ENCODE measurements around the gene LHFPL2. TPM values are rescaled to one million over a fixed set of nuclear protein-coding genes. Genes with fewer than 3 reads are reported as not detected.

Gene LHFPL2
- total and polyA plus RNA-seq, 9 of the 15 experiments (the other 6 are each of a cell fraction or from before 2014, with no cell fraction given) = 1.0 to 6.6 (median 4.6) TPM

DNA sequence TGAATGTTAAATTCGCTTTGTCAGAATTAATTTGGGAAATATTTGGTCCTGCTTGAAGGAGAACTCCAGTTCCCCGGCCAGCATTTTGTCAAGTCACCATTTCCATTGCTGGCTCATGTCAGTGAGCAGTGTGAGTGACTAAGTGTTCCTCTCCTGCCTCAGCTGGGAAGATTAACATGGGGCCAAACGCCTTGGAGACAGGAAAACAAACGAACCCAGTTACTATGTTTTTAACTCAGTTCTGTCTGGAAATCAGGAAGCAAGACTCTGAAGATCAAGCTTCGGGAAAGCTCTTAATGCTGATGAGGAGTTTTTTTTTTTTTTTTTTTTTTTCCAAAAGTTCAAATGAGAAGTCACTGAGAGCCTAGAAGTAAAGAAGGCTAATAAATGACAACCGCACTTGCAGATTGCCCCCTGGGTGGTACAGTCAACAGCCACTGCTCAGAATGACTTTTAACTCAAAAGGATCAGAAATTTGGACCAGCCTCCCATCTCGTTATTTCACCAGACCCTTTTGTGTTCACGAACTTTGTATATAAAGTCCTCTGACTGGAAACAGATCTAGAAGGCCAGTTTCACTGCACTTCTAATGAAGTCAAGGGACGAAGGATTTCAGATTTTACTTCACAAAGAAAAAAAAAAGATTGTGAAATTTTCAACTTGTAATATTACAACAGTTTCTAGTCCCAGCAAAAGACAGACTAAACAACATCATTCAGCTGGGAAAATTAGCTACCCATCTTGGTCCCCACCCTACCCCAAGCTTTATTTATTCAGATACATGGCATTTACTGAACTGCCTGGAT is 121.3 kb downstream of the LHFPL2 start (continued):
- TF ChIP-seq PRPF4 (IDR thresholded peaks at IDR 0.05; ENCODE audit: insufficient read depth, low read depth, low read length, poor library complexity, severe bottlenecking) (no peak), JUN (IDR thresholded peaks at IDR 0.05; ENCODE audit: borderline replicate concordance, low read depth, low read length) (peak; percentile 66), JUN (CRISPR knock-in tag; IDR thresholded peaks at IDR 0.05; ENCODE audit: borderline replicate concordance) (no peak), NFXL1 (CRISPR knock-in tag; IDR thresholded peaks at IDR 0.05) (no peak), ILF3 (IDR thresholded peaks at IDR 0.05; ENCODE audit: borderline replicate concordance) (no peak), ZNF165 (CRISPR knock-in tag; IDR thresholded peaks at IDR 0.05; ENCODE audit: borderline replicate concordance) (no peak), NFE2L1 (tag; IDR thresholded peaks at IDR 0.05; ENCODE audit: borderline replicate concordance, low read depth) (peak; percentile 42; the same call in 1 of the 2 replicates), KLF6 (CRISPR knock-in tag; IDR thresholded peaks at IDR 0.05; ENCODE audit: borderline replicate concordance) (no peak), ARHGAP35 (IDR thresholded peaks at IDR 0.05; ENCODE audit: partially characterized antibody) (no peak), GABPB1 (CRISPR knock-in tag; IDR thresholded peaks at IDR 0.05) (no peak), MED1 (CRISPR knock-in tag; IDR thresholded peaks at IDR 0.05; ENCODE audit: borderline replicate concordance) (no peak), CBX3 (IDR thresholded peaks at IDR 0.05; ENCODE audit: borderline replicate concordance in 1 of 2, low read length in 2 of 2) (peak in 1 of 2 experiments; percentile 98; a peak in 2 of 3 replicates)
- TF ChIP-seq, protein P1, sequence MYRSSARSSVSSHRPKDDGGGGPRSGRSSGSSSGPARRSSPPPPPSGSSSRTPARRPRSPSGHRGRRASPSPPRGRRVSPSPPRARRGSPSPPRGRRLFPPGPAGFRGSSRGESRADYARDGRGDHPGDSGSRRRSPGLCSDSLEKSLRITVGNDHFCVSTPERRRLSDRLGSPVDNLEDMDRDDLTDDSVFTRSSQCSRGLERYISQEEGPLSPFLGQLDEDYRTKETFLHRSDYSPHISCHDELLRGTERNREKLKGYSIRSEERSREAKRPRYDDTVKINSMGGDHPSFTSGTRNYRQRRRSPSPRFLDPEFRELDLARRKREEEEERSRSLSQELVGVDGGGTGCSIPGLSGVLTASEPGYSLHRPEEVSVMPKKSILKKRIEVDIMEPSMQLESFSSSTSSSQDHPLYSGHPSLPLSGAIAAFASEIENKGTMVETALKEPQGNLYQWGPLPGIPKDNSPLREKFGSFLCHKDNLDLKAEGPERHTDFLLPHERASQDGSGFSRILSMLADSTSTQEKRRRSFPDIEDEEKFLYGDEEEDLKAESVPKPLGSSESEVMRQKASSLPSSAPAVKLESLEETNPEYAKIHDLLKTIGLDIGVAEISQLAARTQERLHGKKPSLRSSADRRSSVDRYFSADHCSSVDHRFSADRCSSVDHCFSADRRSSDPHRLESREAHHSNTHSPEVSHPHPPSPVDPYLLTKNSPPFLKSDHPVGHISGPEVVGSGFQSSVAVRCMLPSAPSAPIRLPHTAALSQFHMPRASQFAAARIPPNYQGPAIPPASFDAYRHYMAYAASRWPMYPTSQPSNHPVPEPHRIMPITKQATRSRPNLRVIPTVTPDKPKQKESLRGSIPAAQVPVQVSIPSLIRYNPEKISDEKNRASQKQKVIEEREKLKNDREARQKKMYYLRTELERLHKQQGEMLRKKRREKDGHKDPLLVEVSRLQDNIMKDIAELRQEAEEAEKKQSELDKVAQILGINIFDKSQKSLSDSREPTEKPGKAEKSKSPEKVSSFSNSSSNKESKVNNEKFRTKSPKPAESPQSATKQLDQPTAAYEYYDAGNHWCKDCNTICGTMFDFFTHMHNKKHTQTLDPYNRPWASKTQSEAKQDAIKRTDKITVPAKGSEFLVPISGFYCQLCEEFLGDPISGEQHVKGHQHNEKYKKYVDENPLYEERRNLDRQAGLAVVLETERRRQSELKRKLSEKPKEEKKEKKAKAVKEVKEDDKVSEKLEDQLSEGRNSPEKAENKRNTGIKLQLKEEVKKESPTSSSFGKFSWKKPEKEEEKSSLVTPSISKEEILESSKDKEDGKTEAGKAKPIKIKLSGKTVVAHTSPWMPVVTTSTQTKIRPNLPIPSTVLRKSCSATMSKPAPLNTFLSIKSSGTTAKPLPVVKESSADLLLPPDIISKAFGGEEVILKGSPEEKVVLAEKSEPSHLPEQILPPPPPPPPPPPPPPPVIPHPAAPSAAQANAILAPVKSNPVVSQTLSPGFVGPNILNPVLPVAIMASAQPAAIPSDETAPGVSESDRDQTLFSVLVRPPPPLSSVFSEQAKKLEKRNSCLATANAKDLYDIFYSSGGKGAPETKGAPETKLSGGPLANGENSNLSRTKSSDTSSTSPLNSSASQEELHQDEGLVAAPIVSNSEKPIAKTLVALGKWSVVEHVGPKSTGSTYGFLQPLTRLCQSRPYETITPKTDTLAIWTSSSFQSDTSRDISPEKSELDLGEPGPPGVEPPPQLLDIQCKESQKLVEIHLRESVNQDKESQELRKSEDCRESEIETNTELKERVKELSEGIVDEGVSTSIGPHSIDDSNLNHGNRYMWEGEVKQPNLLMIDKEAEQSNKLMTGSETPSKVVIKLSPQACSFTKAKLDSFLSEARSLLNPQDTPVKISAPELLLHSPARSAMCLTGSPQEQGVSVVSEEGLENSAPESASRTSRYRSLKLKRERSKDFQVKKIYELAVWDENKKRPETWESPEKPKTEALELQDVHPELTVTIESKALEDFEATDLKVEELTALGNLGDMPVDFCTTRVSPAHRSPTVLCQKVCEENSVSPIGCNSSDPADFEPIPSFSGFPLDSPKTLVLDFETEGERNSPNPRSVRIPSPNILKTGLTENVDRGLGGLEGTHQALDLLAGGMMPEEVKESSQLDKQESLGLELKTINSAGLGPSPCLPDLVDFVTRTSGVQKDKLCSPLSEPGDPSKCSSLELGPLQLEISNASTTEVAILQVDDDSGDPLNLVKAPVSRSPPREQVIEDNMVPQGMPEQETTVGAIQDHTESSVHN (IDR thresholded peaks at IDR 0.05; ENCODE audit: borderline replicate concordance in 1 of 2, low read depth in 1 of 2) = peak in 1 of 2 experiments; percentile 91; a peak in 2 of 4 replicates
- TF ChIP-seq, protein P2, sequence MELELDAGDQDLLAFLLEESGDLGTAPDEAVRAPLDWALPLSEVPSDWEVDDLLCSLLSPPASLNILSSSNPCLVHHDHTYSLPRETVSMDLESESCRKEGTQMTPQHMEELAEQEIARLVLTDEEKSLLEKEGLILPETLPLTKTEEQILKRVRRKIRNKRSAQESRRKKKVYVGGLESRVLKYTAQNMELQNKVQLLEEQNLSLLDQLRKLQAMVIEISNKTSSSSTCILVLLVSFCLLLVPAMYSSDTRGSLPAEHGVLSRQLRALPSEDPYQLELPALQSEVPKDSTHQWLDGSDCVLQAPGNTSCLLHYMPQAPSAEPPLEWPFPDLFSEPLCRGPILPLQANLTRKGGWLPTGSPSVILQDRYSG (tag; conservative IDR thresholded peaks at IDR 0.05; ENCODE audit: low read depth) = no peak
- TF ChIP-seq, protein P3, sequence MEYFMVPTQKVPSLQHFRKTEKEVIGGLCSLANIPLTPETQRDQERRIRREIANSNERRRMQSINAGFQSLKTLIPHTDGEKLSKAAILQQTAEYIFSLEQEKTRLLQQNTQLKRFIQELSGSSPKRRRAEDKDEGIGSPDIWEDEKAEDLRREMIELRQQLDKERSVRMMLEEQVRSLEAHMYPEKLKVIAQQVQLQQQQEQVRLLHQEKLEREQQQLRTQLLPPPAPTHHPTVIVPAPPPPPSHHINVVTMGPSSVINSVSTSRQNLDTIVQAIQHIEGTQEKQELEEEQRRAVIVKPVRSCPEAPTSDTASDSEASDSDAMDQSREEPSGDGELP (CRISPR knock-in tag; IDR thresholded peaks at IDR 0.05; ENCODE audit: borderline replicate concordance) = peak; percentile 95

Data from K562 (cell line).